Endothelial cell of umbilical vein (primary cell): ENCODE measurements around the gene TFG. TPM values are rescaled to one million over a fixed set of nuclear protein-coding genes. Genes with fewer than 3 reads are reported as not detected.

Experiments used
- BruUV-seq: library from RNA; stranded (reverse); fragments of 400-500 nt; replicated peaks from 2 replicates; lab custom pipeline; 2021; lab: Mats Ljungman, UMichigan
- CTCF ChIA-PET: fragments of 300-600, 350-600 bp; sonication (Branson Sonifier 250); formaldehyde crosslinking; loops from one replicate; lab custom pipeline; 2021; ENCODE audit warnings: antibody characterized with exemption, inconsistent platforms; lab: Charles Lee
- POLR2A ChIA-PET: fragments of 300-600, 350-600 bp; sonication (Branson Sonifier 250); formaldehyde crosslinking; loops from one replicate; lab custom pipeline; 2021; ENCODE audit warnings: antibody characterized with exemption, inconsistent platforms; lab: Charles Lee
- DNase-seq: peaks from one replicate; pipeline ENCODE4 v3.0.0-alpha.2; 2011; ENCODE audit warnings: low read depth, low spot score
- FAIRE-seq: peaks from 2 replicates; lab custom pipeline; 2011; peaks lifted over from hg19 to GRCh38; lab: Jason Lieb, UNC
- H2AFZ ChIP-seq: 2 replicates; pipeline ENCODE4 v1.6.0; 2012; ENCODE audit warnings: low read depth, low read length, control low read depth, inconsistent platforms
- H3K27ac ChIP-seq: 2 replicates; pipeline ENCODE4 v1.5.1; 2011; ENCODE audit warnings: low read depth, mild to moderate bottlenecking, control low read depth, low read length, moderate library complexity; ENCODE audit not compliant: insufficient read depth
- H3K27me3 ChIP-seq, 2 experiments: 2 replicates each; pipeline versions ENCODE4 v1.6.0 to v1.6.1; 2011; ENCODE audit warnings: low read length in 2 of 2, mixed read lengths in 1 of 2; ENCODE audit not compliant: control insufficient read depth in 2 of 2, insufficient read depth in 2 of 2
- H3K36me3 ChIP-seq, 2 experiments: 2 replicates in 1 of 2; 3 replicates in 1 of 2; pipeline ENCODE4 v1.5.1; 2011; ENCODE audit warnings: low read length in 2 of 2, mild to moderate bottlenecking in 1 of 2, moderate library complexity in 1 of 2; ENCODE audit not compliant: control insufficient read depth in 2 of 2, insufficient read depth in 2 of 2; ENCODE audit errors: extremely low read depth in 1 of 2
- H3K4me1 ChIP-seq: 3 replicates; pipeline ENCODE4 v1.5.1; 2011; ENCODE audit warnings: mild to moderate bottlenecking, low read length; ENCODE audit not compliant: control insufficient read depth, insufficient read depth; ENCODE audit errors: extremely low read depth
- H3K4me2 ChIP-seq: 2 replicates; pipeline ENCODE4 v1.6.1; 2011; ENCODE audit warnings: low read length, control low read depth, mixed read lengths; ENCODE audit not compliant: insufficient read depth
- H3K4me3 ChIP-seq, 3 experiments: fragments of 200-600 bp in 1 of 3; sonication (generic), shearing (Covaris generic) in 1 of 3; replicated peaks in 1 of 3; 2 replicates each; pipeline ENCODE4 v1.5.1; 2011 to 2016; ENCODE audit warnings: control low read depth in 3 of 3, low read length in 3 of 3, mild to moderate bottlenecking in 2 of 3, inconsistent platforms in 1 of 3, low read depth in 1 of 3, moderate library complexity in 1 of 3; ENCODE audit not compliant: insufficient read depth in 1 of 3
- H3K79me2 ChIP-seq: 2 replicates; pipeline ENCODE4 v1.6.0; 2012; ENCODE audit warnings: low read length, inconsistent platforms; ENCODE audit not compliant: control insufficient read depth, insufficient read depth
- H3K9ac ChIP-seq: replicated peaks from 2 replicates; pipeline ENCODE3; 2011; ENCODE audit warnings: low read length, control low read depth; ENCODE audit not compliant: insufficient read depth; ENCODE audit errors: extremely low read depth
- H3K9me1 ChIP-seq: replicated peaks from 3 replicates; pipeline ENCODE4 v1.6.0; 2011; ENCODE audit warnings: mild to moderate bottlenecking, low read length; ENCODE audit not compliant: control insufficient read depth, insufficient read depth; ENCODE audit errors: extremely low read depth
- H3K9me3 ChIP-seq: replicated peaks from 2 replicates; pipeline ENCODE4 v1.5.1; 2012; ENCODE audit warnings: low read length, inconsistent platforms; ENCODE audit not compliant: control insufficient read depth, insufficient read depth
- H4K20me1 ChIP-seq: replicated peaks from 2 replicates; pipeline ENCODE3; 2011; ENCODE audit warnings: mild to moderate bottlenecking, low read length; ENCODE audit not compliant: control insufficient read depth, insufficient read depth; ENCODE audit errors: extremely low read depth
- EZH2 ChIP-seq: IDR thresholded peaks from 2 replicates; pipeline ENCODE4 v1.6.1; 2012; ENCODE audit warnings: borderline replicate concordance, low read depth, mild to moderate bottlenecking, moderate library complexity, low read length, inconsistent platforms; ENCODE audit not compliant: severe bottlenecking
- FOS ChIP-seq: IDR thresholded peaks from 2 replicates; pipeline ENCODE4 v1.6.1; 2011; ENCODE audit warnings: mild to moderate bottlenecking, low read length, moderate library complexity, borderline replicate concordance; ENCODE audit not compliant: insufficient read depth
- GATA2 ChIP-seq: IDR thresholded peaks from 2 replicates; pipeline ENCODE4 v1.7.0; 2011; ENCODE audit warnings: low read depth, mild to moderate bottlenecking, moderate library complexity, mixed read lengths, low read length; ENCODE audit not compliant: insufficient read length, insufficient read depth
- JUN ChIP-seq: IDR thresholded peaks from 2 replicates; pipeline ENCODE4 v1.6.1; 2011; ENCODE audit warnings: borderline replicate concordance, low read depth; ENCODE audit not compliant: insufficient read length, insufficient read depth
- MYC ChIP-seq: IDR thresholded peaks from one replicate; pipeline ENCODE4 v1.6.1; 2011; ENCODE audit warnings: mild to moderate bottlenecking, low read depth, low read length
- POLR2A ChIP-seq: IDR thresholded peaks from 2 replicates; pipeline ENCODE4 v1.6.1; 2012; ENCODE audit warnings: low read depth, mild to moderate bottlenecking, control low read depth, low read length
- POLR2AphosphoS5 ChIP-seq: IDR thresholded peaks from 2 replicates; pipeline ENCODE4 v1.6.1; 2012; ENCODE audit warnings: low read depth, mild to moderate bottlenecking, control low read depth, low read length, moderate library complexity; ENCODE audit not compliant: insufficient read depth
- dilution Hi-C: fragments of 300-500 bp; cut with MboI; formaldehyde crosslinking; loops from one replicate; pipeline ENCODE4 v1.15.0; 2019; ENCODE audit warnings: low sequenced_read_pairs; ENCODE audit not compliant: extremely low pct_ligation_motif_present
- intact Hi-C: fragments of 100-400 bp; cut with micrococcal nuclease; formaldehyde crosslinking; loops from one replicate; pipeline ENCODE4 v1.10.0; 2022
- polyA plus RNA-seq, 4 experiments: library from polyadenylated mRNA; depleted of rRNA in 3 of 4; stranded (reverse) in 3 of 4; unstranded in 1 of 4; fragments of >200 nt; gene quantifications; 2 replicates each; pipeline versions ENCODE4 v1.2.1 to v1.2.3, GENCODE V29; 2011 to 2012; ENCODE audit warnings: missing spikeins in 1 of 4
- total RNA-seq: library from RNA; stranded (reverse); gene quantifications from 2 replicates; pipeline ENCODE4 v1.2.3, GENCODE V29; 2021
- TF ChIP-seq, protein P1 (sequence below): IDR thresholded peaks from 2 replicates; pipeline ENCODE4 v1.6.1; 2011; ENCODE audit not compliant: insufficient read depth, insufficient read length
- TF ChIP-seq, protein P2 (sequence below), 2 donors: IDR thresholded peaks; 1 replicate in 1 of 2; 2 replicates in 1 of 2; pipeline ENCODE4 v1.5.1; 2011; ENCODE audit warnings: low read length in 2 of 2, mild to moderate bottlenecking in 2 of 2, moderate library complexity in 2 of 2, control low read depth in 1 of 2, inconsistent platforms in 1 of 2, low read depth in 1 of 2; ENCODE audit not compliant: insufficient read depth in 1 of 2; ENCODE audit errors: extremely low read depth in 1 of 2

TFG gene
- total and polyA plus RNA-seq, 2 donors (not counting 3 experiments of a cell fraction or from before 2014, with no cell fraction given): 106 to 154 TPM

DNA sequence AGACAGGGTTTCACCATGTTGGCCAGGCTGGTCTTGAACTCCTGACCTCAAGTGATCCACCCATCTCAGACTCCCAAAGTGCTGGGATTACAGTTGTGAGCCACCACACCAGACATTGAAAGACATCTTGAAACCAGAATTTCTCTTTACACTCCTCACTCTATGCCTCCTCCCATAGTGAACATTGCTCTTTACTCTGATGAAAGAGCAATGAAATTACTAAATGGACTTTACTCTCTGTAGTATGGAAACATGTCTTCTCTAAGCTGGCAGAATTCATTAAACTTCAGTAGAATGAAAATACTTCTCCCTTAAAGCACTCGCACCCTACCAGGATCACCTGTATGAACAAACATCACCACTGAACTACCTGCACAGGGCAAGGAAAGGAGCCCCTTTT, 27.8 kb upstream of the TFG start:
- Histone ChIP-seq H3K4me3 (no peak overlapping the region), H3K36me3 (no peaks in the 10 kb centered on the region), H3K9me1 (no peaks in the 10 kb centered on the region), H3K9me3 (no peaks in the 10 kb centered on the region), H3K4me1 (no peaks in the 10 kb centered on the region), H2AFZ (no peak overlapping the region), H3K4me2 (no peak overlapping the region), H4K20me1 (no peaks in the 10 kb centered on the region), H3K79me2 (no peaks in the 10 kb centered on the region), H3K9ac (no peak overlapping the region), H3K27ac (no peak overlapping the region), H3K27me3 (peaks cover 0 to 9% of the 10 kb centered on the region in 2 experiments)
- no peak for TF ChIP-seq EZH2
- TF ChIP-seq POLR2AphosphoS5: no peak
- no peak for TF ChIP-seq POLR2A
- TF ChIP-seq, protein P1, sequence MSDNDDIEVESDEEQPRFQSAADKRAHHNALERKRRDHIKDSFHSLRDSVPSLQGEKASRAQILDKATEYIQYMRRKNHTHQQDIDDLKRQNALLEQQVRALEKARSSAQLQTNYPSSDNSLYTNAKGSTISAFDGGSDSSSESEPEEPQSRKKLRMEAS: no peak
- TF ChIP-seq JUN: no peak
- TF ChIP-seq GATA2: no peak
- no peak for TF ChIP-seq MYC
- TF ChIP-seq, protein P2, sequence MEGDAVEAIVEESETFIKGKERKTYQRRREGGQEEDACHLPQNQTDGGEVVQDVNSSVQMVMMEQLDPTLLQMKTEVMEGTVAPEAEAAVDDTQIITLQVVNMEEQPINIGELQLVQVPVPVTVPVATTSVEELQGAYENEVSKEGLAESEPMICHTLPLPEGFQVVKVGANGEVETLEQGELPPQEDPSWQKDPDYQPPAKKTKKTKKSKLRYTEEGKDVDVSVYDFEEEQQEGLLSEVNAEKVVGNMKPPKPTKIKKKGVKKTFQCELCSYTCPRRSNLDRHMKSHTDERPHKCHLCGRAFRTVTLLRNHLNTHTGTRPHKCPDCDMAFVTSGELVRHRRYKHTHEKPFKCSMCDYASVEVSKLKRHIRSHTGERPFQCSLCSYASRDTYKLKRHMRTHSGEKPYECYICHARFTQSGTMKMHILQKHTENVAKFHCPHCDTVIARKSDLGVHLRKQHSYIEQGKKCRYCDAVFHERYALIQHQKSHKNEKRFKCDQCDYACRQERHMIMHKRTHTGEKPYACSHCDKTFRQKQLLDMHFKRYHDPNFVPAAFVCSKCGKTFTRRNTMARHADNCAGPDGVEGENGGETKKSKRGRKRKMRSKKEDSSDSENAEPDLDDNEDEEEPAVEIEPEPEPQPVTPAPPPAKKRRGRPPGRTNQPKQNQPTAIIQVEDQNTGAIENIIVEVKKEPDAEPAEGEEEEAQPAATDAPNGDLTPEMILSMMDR (IDR thresholded peaks at IDR 0.05; ENCODE audit: extremely low read depth in 1 of 2, insufficient read depth in 1 of 2, low read depth in 1 of 2, low read length in 2 of 2): no peak
- no peak for TF ChIP-seq FOS
- POLR2A ChIA-PET: no interaction called here
- dilution Hi-C loops: no loop called here
- intact Hi-C loops: no loop called here
- DNase-seq: no peak
- no TSS peak for BruUV-seq
- CTCF ChIA-PET: no interaction called here
- no peak for FAIRE-seq
